Measurements from ENCODE around the gene PRRX2. TPM values are rescaled to one million over a fixed set of nuclear protein-coding genes. Genes with fewer than 3 reads are reported as not detected.

PRRX2 gene
- total RNA-seq, 6 donors from 2014 or later, result 0.61 to 5.8 (median 1.3) TPM; not detected in 3

DNA sequence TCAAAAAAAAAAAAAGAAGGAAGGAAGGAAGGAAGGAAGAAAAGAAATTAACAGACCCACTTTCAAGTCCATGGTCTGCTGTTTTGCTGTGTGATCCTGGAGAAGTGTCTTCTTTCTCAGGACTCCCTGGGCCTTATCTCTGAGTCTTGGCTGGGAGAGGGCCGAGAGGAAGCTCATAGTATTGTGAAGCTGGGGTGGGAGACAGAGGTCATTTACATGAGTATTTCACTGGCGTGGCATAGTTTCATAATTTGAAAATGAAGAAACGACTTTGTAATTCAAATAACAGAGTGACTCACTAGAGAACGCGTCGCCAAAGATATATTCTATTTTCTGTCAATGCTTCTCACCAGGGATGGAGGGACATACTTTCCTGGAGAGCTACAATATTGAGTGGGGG, 42.1 kb upstream of the PRRX2 start:
- no peak for ATAC-seq (ENCODE audit: low FRiP score in 2 of 2)
- TF ChIP-seq POLR2A (IDR thresholded peaks at IDR 0.05) (no peak), EP300 (IDR thresholded peaks at IDR 0.05) (no peak), CTCF (IDR thresholded peaks at IDR 0.05) (no peak), POLR2AphosphoS5 (IDR thresholded peaks at IDR 0.05) (no peak)
- WGBS, 2 donors, result 41 to 66% methylated on average over 6 of the region's 6 CpGs

GRCh38 chr9:129624168-129624759, 41.2 kb upstream of the PRRX2 start:
- Histone ChIP-seq H3K27me3 (peaks cover 0 to 15% (median 4%) of the 10 kb centered on the region in 4 donors), H3K27ac (peak overlapping the region in 2 of 4 donors; percentile 20 to 21), H3K9me3 (no peaks in the 10 kb centered on the region), H3K4me1 (peaks cover 34 to 63% (median 44%) of the 10 kb centered on the region in 4 donors), H3K36me3 (no peaks in the 10 kb centered on the region), H3K4me3 (no peak overlapping the region)
- DNase-seq, result no peak
- 37 to 51% methylated on average over 7 to 12 of the region's 12 CpGs for WGBS, 2 donors
- no peak for TF ChIP-seq POLR2AphosphoS5 (IDR thresholded peaks at IDR 0.05)
- peak; percentile 44 to 64 (median 58) for TF ChIP-seq CTCF (IDR thresholded peaks at IDR 0.05)
- peak in 1 of 2 donors; percentile 33 for ATAC-seq (ENCODE audit: low FRiP score in 2 of 2)

More for the DNA sequence above, 42.1 kb upstream of the PRRX2 start:
- Histone ChIP-seq H3K36me3 (no peaks in the 10 kb centered on the region), H3K27me3 (peaks cover 0 to 15% (median 4%) of the 10 kb centered on the region in 4 donors), H3K27ac (no peak overlapping the region), H3K4me3 (no peak overlapping the region), H3K4me1 (peaks cover 32 to 55% (median 39%) of the 10 kb centered on the region in 4 donors), H3K9me3 (no peaks in the 10 kb centered on the region)
- no peak for DNase-seq

- Histone ChIP-seq H3K27me3 (peaks cover 0 to 11% (median 4%) of the 10 kb centered on the region in 4 donors), H3K4me3 (peak overlapping the region in 2 of 4 donors; percentile 6 to 80), H3K27ac (peak overlapping the region; percentile 20 to 93 (median 56)), H3K36me3 (no peaks in the 10 kb centered on the region), H3K4me1 (peaks cover 32 to 65% (median 42%) of the 10 kb centered on the region in 4 donors), H3K9me3 (no peaks in the 10 kb centered on the region)
- WGBS, 2 donors, result 21 to 45% methylated on average over 9 of the region's 9 CpGs
- DNase-seq (no peak), ATAC-seq (ENCODE audit: low FRiP score in 2 of 2) (no peak)
- TF ChIP-seq POLR2AphosphoS5 (IDR thresholded peaks at IDR 0.05) (no peak), POLR2A (IDR thresholded peaks at IDR 0.05) (no peak), EP300 (IDR thresholded peaks at IDR 0.05) (no peak), CTCF (IDR thresholded peaks at IDR 0.05) (no peak)
Measured at GRCh38 chr9:129624947-129625346, 40.5 kb upstream of the PRRX2 start.

DNA sequence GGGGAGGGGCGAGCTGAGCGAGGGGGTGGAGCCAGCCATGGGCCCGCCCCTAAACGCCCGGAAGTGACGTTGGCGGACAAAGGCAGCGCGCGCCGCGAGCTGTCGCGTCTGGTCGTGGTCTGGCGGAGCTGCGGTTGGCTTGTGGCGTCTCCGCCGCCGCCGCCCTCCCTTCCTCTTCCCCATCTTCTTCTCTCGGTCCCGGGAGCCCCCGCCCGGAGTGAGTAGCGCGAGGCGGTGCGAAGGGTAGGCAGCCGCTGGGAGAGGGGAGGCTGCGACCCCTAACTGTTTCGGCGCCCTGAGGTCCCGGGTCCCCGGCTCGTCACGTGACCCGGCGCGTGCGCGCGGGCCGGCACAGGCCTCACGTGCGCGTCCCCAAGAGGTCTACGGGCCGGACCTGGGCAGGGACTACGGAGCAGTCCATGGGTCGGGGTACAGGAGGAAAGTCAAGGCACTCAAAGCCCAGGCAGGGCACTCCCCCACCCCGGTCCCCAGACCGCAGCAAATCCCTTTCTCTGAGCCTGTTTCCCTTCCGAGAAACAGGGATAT, 39.3 kb upstream of the PRRX2 start, which contains the start of gene NTMT1:
Gene NTMT1 (plus strand): TSS at position 85 of the 546 bp plus-strand sequence. CDS start 6,541 bp downstream, outside the sequence.
- WGBS, 2 donors, result 0% methylated on average over 14 to 32 of the region's 55 CpGs
- ATAC-seq (ENCODE audit: low FRiP score in 2 of 2) (peak; percentile 93 to 97), DNase-seq (peak; percentile 90 to 98)
- H3K4me1 ChIP-seq, result peaks cover 23 to 64% (median 36%) of the 10 kb centered on the region in 4 donors
- H3K9me3 ChIP-seq, result no peaks in the 10 kb centered on the region
- no peaks in the 10 kb centered on the region for H3K36me3 ChIP-seq
- H3K27ac ChIP-seq, result peak within 1 kb of the TSS; percentile 92 to 94 (median 94)
- TF ChIP-seq POLR2AphosphoS5 (IDR thresholded peaks at IDR 0.05) (peak; percentile 98), POLR2A (IDR thresholded peaks at IDR 0.05) (peak; percentile 82 to 98 (median 96)), EP300 (IDR thresholded peaks at IDR 0.05) (peak in 1 of 4 donors; percentile 78), CTCF (IDR thresholded peaks at IDR 0.05) (peak in 3 of 6 experiments; percentile 16 to 33 (median 16))
- H3K4me3 ChIP-seq, result peak within 1 kb of the TSS; percentile 80 to 89 (median 86)
- no peaks in the 10 kb centered on the region for H3K27me3 ChIP-seq

Data from upper lobe of left lung (tissue), 6 donors.